Activated CD8-positive, alpha-beta memory T cell treated with anti-CD3 and anti-CD28 coated beads for 36 hours (primary cell): ENCODE measurements around the gene HOXC10. TPM values are rescaled to one million over a fixed set of nuclear protein-coding genes. Genes with fewer than 3 reads are reported as not detected.

Experiments used
- CTCF ChIA-PET: fragments of 350-600 bp; sonication (Branson Sonifier 250); formaldehyde crosslinking; loops from one replicate; lab custom pipeline; 2021; ENCODE audit warnings: antibody characterized with exemption; lab: Charles Lee
- POLR2A ChIA-PET: fragments of 350-600 bp; sonication (Branson Sonifier 250); formaldehyde crosslinking; loops from one replicate; lab custom pipeline; 2021; ENCODE audit warnings: antibody characterized with exemption; lab: Charles Lee
- total RNA-seq, 2 experiments: library from RNA; stranded (reverse); gene quantifications; one replicate each; pipeline ENCODE4 v1.2.3, GENCODE V29; 2021

The HOXC10 gene
- total RNA-seq, 2 experiments from 2014 or later = not detected

DNA sequence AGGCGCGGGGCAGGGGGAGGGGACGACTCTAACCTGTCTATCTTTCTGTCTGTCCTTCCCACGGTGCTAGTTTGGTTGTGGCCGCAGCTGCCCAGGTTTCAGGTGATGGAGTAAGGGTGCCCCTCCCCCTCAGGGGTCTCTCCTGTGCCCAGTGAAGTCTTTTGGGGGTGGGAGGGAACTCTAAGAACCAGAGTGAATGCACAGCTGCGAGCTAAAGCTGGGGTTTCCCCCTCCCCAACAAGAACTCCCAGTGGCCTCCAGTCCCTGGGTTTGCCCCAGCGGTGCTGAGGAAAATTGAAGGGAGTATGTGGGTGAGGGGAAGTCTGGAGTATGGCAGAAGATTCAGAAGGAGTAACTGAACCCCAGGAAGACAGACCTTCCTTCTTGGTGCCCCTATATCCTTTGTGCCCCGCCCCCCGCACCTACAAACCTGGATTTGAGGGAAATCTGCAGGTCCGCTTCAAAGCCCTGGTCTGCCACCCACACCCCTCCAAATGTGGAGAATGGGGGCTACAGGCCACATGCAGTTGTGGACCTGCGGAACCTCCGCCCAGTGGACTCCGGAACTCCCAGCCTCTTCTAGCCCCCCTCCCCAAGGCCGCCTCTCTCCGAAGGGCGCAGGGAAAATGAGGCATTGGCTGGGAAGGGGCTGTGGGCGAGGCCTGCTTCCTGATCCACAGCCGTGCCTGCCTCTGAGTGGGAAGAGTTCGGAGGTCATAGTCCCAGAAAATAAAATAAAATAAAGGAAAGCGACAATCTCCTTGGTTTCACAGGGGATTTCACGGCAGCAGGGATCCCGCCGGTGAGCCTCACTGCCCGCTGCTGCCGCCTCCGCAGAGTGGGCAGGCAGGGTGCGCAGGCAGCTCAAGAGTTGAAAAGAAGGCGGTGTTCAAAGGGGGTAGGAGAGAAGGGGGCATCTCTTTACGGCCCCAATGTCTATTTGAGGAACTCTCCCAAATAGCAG is 11.6 kb downstream of the HOXC10 start:
- POLR2A ChIA-PET = no interaction called here
- CTCF ChIA-PET = interaction anchor here (0.9 to 2.6 kb wide), 3 partner anchors 9 to 211 kb away, joined by 3 to 12 read pairs (median 3); no protein-coding TSS in a partner anchor

DNA sequence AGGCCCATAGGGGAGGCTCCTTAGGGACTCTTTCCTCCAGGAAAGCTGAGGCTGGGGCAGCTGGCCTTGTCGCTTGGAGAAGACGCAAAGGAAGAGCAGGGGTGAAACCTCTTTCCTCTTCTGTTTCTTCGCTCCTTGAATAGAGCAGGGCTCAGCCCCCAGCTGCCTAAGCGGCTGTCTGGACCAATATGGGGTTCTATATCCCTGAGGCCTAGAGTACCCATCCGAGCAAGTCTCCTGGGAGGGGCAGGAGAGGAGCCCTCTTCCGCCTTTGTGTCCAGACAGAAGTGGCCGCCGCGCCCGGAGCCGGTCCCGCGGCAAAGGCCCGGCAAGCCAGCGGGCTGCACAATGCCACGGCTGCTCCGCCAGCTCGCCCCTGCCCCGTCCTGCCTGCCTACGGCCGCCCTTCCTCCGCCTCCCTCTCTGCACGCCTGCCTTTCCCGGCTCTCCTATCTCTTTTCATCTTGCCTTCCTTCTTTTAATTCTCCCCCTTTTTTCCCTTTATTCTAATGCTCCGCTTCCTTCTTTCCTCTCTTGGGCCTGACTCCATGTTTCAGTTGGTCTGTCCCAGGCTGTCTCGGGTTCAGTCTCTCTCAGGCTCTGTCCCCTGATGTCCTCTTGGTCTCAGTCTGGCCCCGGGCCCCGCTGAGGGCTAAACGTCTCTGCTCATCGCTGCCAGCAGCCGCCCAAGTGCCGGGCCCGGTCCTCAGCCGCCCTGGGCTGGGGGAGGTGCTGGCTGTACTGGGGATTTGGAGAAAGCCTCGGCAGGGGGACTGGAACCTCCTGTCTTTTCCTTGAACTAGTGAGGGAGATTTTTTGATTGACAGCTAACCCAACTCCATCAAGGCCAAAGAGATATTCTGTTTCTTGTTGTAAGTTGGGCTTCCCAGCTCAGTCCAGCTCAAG is 12.5 kb downstream of the HOXC10 start:
- CTCF ChIA-PET = interaction anchor here (0.9 to 2.6 kb wide), 4 partner anchors 8 to 210 kb away, joined by 3 to 12 read pairs (median 3); no protein-coding TSS in a partner anchor
- POLR2A ChIA-PET = no interaction called here

DNA sequence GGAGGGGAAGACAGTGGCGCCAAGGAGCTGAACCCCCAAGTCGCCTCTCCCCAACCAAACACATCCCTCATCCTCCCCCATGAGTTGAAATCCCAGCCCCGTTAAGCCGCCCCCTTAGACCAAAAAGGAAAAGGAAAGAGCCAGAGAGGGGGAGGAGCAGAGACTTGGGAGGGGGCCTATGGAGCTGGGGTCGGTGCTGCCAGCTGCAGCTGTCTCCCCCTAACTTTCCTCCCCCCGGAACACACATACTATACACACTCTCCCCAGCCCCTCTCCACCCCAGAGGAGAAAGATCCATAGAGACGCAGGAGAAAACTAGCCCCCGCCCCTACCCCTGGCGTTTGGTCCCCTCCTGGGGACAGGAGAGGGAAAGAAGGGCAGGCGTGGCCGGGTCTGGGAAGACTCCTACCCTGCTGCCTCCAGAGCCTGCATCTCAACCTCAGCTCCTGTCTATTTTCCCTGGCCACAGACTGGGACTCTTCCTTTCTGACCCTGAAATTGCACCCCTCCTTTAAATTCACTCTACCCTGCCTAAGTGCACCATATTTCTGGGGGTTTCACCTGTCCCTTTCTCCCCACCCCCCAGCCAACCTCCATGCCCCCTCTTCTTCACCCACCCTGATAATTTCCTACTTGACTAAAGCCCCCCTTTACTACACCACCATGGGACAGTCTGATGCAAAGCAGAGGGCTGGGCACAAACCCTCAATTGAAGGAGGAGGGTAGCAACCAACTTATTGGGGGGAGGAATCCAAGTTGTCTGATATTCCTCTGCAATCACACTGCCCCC is 13.4 kb downstream of the HOXC10 start:
- ChIA-PET CTCF (interaction anchor here (0.9 to 1.2 kb wide), 4 partner anchors 11 to 210 kb away, joined by 3 to 4 read pairs (median 3); partner anchors contain the start of gene HOXC8), POLR2A (interaction anchor here (0.5 kb wide), 1 partner anchor 18 kb away, joined by 8 read pairs; no protein-coding TSS in a partner anchor)

DNA sequence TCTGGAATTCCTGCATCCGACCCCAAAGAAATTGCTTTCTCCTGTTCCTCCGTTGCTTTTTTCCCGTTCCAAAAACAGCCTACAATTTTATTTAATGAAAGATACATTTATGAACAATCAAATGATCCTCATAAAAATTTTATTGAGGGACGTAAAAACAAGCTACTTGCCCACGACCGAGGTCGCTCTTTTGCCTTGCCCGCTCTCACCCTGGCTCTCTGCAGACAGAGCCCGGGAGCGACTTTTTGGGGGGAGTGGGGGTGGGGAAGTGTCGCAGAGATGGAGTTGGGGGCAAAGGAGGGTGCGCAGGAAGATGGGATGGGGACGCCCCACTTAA is 13.9 kb downstream of the HOXC10 start:
- CTCF ChIA-PET = interaction anchor here (0.8 to 1.6 kb wide), 6 partner anchors 10 to 209 kb away, joined by 3 to 7 read pairs (median 3); partner anchors contain the start of genes HOXC10 and HOXC8
- POLR2A ChIA-PET = no interaction called here

DNA sequence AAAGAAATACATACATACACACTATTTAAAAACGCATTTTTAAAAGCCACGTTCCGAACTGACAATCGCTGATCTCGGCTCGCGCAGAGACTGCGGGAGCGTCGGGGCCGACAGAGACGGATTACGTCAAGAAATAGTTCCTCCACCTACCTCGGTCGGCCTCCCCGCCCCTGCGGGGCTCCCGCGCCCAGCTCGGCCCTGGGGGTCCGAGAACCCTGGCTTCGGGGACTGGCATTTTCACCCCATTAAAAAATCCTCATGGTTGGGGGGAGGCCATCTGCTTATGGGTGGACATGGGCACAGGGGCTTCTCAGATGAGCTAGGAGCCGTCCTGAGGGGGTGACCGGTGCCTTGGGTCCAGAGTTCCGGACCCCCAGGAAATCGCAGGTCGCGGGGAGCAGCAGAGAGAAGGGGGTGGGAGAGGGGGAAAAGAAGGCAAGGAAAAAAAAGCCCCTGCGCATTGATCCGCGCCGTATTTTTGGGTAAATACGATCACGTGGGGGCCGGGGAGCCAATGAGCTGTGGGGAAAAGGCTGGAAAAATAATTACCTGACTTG is 14.7 kb downstream of the HOXC10 start:
- POLR2A ChIA-PET = no interaction called here
- CTCF ChIA-PET = interaction anchor here (0.7 to 1.8 kb wide), 6 partner anchors 9 to 201 kb away, joined by 3 to 7 read pairs (median 6); partner anchors contain the start of genes HOXC10 and HOXC8

DNA sequence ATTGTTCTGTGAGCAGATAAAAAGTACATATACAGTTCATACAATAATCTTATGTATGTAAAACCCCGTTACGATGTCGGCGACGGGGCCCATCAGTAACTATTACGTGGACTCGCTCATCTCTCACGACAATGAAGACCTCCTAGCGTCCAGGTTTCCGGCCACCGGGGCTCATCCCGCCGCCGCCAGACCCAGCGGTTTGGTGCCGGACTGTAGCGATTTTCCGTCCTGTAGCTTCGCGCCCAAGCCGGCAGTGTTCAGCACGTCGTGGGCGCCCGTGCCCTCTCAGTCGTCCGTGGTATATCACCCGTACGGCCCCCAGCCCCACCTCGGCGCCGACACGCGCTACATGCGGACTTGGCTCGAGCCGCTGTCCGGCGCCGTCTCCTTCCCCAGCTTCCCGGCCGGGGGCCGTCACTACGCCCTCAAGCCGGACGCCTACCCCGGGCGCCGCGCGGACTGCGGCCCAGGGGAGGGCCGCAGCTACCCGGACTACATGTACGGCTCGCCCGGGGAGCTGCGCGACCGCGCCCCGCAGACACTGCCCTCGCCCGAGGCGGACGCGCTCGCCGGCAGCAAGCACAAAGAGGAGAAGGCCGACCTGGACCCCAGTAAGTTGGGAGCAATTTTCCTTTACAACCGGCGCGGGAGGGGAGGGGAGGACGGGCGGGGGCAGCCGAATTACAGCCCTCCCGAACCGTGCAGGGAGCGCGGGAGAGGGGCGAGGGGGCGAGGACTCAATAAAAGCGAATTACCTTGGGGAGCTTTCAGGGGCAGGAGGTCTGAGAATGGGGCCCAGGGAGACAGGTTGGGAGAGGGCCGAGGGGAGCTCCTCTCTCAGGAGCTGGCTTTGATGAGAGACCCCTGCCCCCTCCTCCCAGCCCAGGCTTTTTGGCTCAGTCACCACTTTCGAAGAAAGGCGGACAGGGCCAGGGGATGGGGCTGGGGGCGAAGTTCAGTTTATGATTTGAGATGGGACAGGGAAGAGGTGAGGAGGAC is 15.5 kb downstream of the HOXC10 start, which contains the start of gene HOXC9:
Gene HOXC9 (plus strand): TSS at position 46 of the 999 bp plus-strand sequence. CDS start 28 bp downstream, at position 74.
- CTCF ChIA-PET = interaction anchor here (0.6 to 1.8 kb wide), 7 partner anchors 8 to 200 kb away, joined by 3 to 7 read pairs (median 5); partner anchors contain the start of genes HOXC10 and HOXC8
- POLR2A ChIA-PET = no interaction called here

DNA sequence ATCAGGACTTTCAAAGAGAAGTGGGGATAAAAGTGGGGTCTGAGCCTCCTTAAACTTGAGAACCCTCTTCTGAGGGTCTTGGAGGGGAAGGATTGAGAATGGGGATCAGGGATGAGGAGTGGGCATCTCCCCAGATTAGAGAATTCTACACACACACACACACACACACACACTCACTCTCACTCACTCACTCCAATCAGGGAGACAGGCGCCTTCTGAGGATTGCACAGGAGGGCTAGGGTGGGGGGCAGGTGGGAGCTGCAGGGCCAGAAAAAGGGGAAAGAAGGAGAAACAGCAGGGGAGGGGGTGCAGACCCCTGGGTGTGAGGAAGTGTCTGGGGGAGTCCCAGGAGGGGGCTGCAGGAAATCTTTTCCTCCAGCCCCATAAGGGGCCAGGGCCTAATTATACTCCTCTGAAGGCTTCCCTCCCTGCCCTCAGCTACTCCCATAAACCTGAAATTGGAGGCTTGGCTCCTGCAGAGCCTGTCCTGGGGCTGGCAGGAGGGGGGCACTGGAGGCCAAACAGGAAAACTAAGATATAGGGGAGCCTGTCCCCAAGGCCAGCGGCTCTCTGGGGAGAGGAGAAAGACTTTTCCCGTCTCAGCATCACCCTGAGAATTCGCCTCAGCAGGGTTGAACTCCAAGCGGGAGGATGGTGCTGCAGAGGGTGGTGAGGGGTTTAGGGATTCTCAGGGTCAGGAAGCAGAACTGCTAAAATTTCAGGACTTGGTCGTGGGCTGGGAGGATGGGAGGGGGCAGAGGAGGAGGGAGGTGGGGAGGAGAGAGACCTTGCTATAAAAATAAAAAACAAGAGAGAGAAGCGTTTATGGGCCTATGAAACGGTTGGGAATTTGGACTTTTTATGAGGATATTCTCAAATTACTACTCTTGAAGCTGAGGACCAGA is 16.6 kb downstream of the HOXC10 start:
- ChIA-PET CTCF (interaction anchor here (0.6 to 1.8 kb wide), 4 partner anchors 7 to 65 kb away, joined by 3 to 6 read pairs (median 4); partner anchors contain the start of genes HOXC10 and HOXC8), POLR2A (interaction anchor here (0.6 kb wide), 1 partner anchor 241 kb away, joined by 3 read pairs; no protein-coding TSS in a partner anchor)

DNA sequence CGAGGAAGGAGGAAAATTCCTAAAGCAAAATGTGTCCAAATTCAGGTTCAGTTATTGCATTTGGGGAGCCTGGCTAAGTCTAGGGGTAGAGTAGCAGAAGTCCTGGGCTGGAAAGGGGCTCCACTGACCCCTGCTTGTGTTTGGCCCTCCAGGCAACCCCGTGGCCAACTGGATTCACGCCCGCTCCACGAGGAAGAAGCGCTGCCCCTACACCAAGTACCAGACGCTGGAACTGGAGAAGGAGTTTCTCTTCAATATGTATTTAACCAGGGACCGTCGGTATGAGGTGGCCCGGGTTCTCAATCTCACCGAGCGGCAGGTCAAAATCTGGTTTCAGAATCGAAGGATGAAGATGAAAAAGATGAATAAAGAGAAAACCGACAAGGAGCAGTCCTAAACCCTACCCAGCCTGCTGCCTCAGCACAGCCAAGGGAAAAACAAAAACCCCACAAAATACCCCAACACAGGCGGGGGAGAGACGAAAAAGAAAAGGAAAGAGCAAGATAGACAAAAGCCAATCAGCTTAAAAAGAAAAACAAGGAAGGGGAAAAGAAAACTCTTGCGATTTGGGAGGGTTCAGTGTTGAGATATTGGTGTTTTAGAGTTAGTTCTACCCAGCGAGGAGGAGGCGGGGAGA is 17.4 kb downstream of the HOXC10 start:
- ChIA-PET CTCF (interaction anchor here (0.6 to 7.1 kb wide), 4 partner anchors 11 to 198 kb away, joined by 3 to 80 read pairs (median 39); partner anchors contain the start of genes HOXC10 and SMUG1), POLR2A (interaction anchor here (0.6 kb wide), 1 partner anchor 242 kb away, joined by 3 read pairs; no protein-coding TSS in a partner anchor)

DNA sequence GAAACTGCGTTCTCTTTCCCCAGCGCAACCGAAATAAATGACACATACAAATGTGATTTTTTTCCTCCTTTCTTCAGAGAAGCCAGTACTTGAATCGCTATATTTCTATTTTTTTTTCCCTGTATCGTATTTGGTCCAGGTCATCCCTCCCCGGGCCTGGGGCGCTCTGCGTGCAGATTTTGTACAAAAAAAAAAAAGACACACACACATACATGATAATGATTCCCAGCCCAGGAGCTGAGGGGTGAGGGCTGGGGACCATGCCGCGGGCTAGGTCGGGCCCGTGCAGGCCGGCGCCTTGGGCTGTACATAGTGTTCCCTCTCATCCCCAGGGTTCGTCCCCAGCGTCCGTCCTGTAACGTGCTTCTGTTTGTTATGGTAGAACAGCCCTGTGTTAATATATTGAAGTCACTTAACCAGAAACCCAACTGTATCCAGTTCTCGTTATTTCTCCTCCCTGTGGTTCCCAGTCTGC is 18.0 kb downstream of the HOXC10 start:
- POLR2A ChIA-PET = no interaction called here
- CTCF ChIA-PET = interaction anchor here (0.6 to 7.1 kb wide), 6 partner anchors 12 to 197 kb away, joined by 3 to 80 read pairs (median 6); partner anchors contain the start of genes HOXC10, HOXC5 and SMUG1

DNA sequence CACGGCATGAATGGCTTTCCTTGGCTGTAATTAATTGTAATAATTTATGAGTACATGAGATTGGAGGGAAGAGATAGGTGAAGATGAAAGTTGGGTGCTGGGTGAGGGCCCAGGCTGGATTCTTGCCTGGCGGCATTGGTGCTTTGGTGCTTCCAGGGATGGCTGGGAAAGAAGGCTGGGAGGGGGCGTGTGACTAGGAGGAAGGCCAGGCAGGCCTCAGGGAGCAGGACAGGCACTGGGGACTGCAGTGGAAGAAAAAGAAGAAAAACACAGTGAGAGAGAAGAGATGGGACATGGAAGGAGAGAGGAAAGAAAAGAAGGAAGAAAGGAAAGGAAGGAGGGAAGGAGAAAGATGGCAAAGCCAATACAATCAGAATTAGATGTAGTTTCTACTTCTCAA is 18.7 kb downstream of the HOXC10 start:
- CTCF ChIA-PET = interaction anchor here (1.5 to 7.1 kb wide), 4 partner anchors 18 to 197 kb away, joined by 3 to 80 read pairs (median 42); partner anchors contain the start of genes HOXC5 and SMUG1
- POLR2A ChIA-PET = no interaction called here

DNA sequence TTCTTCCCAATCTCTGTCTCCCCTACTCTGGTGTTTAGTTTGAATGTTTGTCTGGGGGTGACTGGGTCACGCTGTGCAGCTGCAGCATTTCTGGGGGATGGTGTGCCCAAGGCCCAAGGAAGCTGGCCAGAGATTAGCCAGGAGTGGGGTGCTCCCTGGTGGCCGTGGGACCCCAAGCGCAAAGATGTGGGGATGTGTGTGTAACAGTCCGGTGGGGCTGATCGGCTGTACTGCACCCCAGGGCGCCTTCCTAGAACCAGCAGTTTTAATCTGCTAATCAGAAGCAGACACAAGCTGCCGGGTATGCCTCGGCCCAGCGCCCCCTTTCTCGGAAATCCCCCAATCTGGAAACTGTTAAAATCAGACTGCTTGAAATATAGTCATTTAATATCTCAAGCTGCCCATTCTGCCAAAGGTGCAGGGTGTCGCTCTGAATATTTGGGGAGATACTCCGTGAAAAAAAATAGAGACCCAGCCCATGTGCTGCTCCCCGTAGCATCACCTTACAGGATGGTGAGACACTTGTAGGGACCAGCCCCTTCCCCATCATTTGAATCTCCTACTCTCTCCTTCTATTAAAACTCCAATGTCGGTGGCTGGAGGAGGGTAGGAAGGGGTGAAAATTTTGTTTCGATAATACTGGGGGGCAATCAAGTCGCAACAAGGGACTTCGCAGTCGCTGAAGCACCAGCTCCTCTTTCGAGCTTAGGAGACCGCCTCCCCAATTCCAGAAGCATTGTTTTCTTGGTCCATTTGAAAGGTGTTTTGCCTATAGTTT is 19.3 kb downstream of the HOXC10 start:
- CTCF ChIA-PET = interaction anchor here (0.9 to 7.1 kb wide), 5 partner anchors 19 to 196 kb away, joined by 3 to 80 read pairs (median 8); partner anchors contain the start of genes HOXC5 and SMUG1
- POLR2A ChIA-PET = no interaction called here

DNA sequence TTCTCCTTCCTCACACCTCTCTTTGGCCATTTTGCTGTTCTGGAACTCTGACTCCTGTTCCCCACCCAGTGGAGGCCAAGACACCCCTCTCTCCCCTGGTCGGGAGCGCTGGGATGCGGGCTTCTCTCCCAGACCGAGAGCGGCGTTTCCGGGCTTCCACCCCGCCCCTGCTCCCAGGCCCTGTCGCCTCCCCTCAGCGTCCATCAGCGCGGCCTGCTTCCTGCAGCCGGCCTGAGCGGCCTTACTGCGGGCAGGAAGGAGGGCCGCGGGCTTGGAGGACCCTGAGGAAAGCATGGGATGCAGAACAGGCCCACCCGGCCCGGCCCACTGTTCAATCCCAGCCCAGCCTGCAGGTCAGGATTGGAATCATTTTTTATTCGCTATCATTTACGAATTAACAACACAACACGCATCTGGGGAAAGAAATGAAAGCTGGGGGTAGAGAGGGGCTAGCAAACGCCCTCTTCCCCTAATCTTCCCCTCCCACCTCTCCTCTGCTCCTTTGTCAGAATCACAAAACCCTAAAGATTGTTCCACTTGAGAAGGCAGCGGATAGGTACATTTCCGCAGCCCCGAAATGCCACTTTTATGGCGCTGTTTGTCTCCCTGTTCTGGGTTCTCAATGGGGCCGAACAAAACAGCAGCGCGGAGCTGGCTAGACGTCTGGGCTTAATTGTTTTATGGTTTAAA is 20.0 kb downstream of the HOXC10 start:
- CTCF ChIA-PET = interaction anchor here (0.8 to 7.1 kb wide), 12 partner anchors 12 to 211 kb away, joined by 3 to 80 read pairs (median 16); partner anchors contain the start of genes HOXC10, HOXC5 and SMUG1
- POLR2A ChIA-PET = interaction anchor here (1.2 kb wide), 1 partner anchor 196 kb away, joined by 3 read pairs; no protein-coding TSS in a partner anchor

DNA sequence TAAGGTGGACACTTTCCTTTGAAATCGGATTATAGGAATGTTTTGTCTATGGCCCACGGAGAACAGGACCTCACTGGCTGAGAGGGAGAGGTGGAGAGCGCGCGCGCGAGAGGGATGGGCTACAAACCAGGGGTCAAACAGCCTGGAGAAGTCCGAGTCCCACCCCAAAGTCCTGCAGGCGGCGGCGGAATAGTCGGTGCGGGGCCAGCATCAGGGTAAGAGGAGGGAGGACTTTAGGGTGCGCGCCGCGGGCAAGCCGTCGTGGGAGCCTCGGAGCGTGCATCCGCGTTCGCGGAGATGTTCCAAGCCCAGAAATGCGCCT is 20.5 kb downstream of the HOXC10 start:
- ChIA-PET POLR2A (interaction anchor here (1.2 kb wide), 1 partner anchor 196 kb away, joined by 3 read pairs; no protein-coding TSS in a partner anchor), CTCF (interaction anchor here (0.5 to 7.1 kb wide), 19 partner anchors 9 to 210 kb away, joined by 3 to 80 read pairs (median 4); partner anchors contain the start of genes HOXC10, HOXC5 and SMUG1)
